NOMO-1 treated with DMSO at 0.1 percent for 48 hours (cell line): ENCODE measurements around the gene RAVER2.

Experiments
- DNase-seq: peaks from one replicate; lab custom pipeline; 2025; ENCODE audit not compliant: unreplicated experiment; lab: John Stamatoyannopoulos, UW

RAVER2 gene

DNA sequence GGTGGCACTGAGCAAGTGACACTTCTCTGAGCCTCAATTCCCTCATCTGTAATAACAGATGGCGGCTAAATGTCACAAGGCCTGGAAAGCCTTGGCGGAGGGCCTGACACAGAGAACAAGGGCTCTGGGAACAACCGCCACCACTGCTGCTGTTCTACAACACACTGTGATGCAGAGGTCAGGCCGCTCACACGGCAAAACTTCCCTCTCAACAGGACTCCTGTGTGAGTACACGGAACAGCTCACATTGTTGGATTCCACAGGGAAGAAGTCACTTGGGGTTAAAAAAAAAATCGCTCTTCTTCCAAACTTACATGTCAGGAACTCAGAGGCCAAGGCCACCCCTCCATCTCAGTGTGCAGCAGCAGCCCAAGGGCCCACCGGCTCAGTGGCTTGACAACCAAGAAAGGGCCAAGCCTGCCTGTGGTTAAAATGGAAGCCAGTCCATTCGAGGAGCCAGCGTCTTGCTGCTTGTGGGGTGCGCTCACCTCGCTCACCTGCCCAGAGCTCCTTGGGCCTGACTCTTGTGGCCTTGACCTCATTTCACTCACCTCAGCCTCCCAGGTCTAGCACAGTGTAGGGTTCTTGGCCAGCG lies 101.1 kb downstream of the RAVER2 start:
- DNase-seq = no peak

DNA sequence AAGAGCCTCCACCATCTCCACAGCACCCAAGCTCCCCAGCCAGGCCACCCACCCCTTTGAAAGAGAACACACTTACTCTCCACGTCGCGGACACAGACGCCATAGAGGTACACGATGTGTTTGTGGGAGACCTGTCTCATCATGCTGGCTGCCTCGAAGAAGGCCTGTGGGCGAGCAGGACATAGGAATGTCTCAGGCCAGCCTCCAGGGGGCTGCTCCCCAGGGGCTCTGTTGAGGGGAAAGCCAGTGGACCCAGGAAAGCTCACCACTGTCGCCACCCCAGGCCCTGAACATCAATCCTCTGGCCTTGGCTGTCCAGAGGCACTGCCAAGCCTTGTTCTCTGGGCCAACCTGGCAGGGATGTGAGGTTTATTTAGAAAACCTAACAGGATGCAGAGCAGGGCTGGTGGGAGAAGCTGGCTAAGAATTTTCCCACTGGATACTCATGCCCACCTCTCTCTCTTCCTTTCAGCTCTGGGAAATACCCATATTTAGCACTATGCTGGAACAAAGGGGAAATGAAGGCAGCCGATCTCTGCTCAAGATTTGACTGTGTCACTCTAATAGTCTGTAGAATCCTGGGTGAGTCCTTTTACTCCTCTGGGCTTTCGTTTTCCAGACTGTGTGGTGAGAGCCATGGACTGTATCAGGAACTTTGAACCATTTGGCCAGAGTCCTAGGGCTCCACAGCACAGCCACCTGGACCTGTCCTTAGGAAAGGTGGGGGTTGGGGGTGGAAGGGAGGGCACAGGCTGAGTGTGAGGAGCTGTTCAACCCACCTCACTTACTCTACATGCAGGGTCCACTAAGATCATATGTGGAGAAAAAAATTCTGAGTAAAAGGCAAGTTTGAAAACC lies 101.9 kb downstream of the RAVER2 start:
- DNase-seq = no peak

- DNase-seq = no peak
These were observed 102.8 kb downstream of the RAVER2 start for GRCh38 chr1:64847666-64848065.

DNA sequence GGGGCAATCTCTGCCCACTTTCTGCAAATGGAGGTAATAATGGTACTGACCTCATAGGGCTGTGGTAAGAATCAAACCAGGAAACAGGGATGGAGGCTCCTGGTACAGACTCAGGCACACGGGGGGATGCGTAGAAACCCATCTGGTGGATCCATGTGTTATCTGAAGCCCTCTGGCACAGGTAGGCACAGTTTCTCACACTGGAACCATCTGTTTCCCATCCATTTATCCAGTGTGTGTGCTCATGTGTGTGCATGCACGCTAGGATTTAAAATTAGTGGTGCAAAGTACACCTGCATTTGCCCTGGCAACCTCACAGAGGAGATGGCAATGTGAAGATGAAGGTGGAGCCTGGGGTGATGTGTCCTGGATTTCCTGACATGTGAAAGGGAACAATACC lies 103.3 kb downstream of the RAVER2 start:
- DNase-seq = no peak

DNA sequence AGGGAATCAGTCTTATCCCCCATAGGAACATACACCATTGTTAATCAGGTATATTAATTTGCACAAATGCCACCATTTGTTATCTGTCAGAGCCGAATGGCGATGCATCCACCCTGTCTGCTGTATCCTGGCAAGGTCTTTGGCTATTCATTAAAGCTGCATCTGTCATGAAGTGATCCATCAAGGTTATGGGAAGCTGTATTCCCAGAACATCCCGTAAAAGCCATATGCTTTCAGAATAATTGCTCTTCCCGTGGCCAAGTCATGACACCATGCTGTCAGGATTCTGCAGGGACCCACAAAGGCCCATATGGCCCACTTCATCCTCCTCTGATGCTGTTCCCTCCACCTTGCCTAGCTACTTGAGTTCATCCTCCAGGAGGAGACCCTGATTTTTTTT lies 103.9 kb downstream of the RAVER2 start:
- no peak for DNase-seq

- no peak for DNase-seq
These were observed 105.1 kb downstream of the RAVER2 start for GRCh38 chr1:64849942-64850341.

DNA sequence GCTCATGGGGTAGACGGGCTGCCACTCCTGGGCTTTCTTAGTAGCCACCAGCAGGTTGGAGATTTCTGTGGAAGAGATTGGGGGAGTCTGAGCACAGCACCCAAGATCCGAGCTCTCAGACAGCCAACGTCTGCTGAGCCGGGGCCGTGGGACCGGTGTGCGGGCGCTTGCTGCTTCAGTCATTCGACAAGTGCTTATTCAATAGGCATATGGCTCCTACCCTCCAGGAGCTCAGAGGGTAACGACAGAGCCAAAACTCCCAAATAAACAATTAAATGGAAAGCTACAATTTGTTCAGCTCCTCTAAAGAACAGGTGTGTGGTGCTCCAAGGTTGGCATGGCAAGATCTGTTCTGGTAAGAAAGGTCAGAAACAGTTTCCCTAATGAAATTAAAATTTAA lies 106.0 kb downstream of the RAVER2 start:
- DNase-seq = no peak

GRCh38 chr1:64851664-64852063 lies 106.8 kb downstream of the RAVER2 start:
- no peak for DNase-seq

GRCh38 chr1:64854674-64855073 lies 109.8 kb downstream of the RAVER2 start:
- DNase-seq = no peak

DNA sequence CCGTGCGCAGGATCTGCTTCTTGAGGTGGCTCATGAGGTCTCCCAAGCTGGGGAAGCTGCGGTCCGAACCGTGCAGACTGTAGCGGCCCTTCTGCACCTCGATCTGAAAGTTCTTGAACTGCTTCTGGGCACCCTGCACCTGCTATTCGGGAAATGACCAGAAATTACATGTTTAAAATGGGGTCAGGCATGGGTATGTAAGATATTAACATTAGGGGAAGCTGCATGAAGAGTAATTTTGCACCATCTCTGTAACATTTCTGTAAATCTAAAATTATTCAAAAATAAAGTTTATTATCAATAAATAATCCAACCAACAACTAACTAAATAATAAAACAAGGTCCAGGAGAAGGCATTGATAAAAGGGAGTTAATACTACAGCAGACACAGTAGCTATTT lies 110.7 kb downstream of the RAVER2 start:
- DNase-seq = no peak

DNA sequence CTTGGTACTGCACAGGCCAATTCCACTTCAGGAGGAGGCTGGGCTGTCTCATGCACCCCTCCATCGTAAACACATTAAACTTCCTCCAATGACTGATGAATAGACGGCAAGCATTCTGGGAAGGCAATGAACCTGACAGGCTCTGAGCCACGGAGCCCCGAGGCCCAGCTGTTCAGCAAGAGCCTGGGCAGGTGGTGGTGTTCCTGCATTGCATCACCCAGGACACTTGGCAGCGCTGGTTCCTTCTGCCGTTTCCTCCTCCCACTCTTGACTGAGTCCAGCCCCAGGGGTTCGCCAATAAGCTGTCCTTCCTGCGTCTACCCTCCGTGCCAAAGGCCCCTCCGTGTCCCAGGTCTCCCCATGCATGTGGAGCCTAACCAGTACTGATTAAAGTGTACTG lies 111.7 kb downstream of the RAVER2 start:
- no peak for DNase-seq

DNA sequence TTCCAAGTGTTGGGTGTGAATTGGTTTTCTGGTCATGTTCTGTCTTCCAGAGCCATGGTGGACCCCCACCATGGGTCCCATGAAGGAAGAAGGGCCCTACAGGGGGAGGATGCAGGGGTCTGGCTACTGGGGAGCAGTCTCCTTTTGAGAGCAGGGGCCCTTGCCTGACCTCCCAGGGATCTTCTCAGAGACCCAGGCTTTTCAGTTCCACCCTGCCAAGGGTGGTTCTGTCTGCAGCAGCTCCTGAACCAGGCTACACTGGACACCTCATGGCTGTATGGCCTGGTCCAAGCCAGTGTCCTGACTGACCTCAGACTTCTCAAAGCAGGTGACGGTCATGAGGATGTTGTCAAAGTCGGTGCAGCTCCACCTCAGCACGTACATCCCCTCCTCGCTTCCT lies 112.5 kb downstream of the RAVER2 start:
- no peak for DNase-seq

DNA sequence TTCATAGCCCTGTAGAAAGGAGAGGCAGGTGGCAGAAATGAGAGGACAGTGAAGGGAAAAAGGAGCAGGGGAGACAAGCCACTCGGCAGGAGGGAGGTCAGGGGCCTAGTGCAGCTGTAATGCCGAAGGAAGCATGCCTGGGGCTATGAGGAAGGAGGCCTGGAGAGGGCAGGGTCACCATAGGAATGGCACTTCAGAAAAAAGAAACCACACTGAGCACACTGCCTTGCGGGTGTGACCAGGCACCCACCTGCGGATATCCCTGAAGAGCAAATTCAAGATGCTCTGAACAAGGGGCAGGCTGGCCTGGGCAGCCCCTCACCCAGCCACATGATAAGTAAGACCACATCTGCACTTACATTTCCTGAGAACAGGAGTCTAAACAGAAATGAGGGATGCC lies 116.7 kb downstream of the RAVER2 start:
- DNase-seq = no peak

- peak; percentile 98 for DNase-seq
These were observed 119.4 kb downstream of the RAVER2 start for GRCh38 chr1:64864018-64864940.

DNA sequence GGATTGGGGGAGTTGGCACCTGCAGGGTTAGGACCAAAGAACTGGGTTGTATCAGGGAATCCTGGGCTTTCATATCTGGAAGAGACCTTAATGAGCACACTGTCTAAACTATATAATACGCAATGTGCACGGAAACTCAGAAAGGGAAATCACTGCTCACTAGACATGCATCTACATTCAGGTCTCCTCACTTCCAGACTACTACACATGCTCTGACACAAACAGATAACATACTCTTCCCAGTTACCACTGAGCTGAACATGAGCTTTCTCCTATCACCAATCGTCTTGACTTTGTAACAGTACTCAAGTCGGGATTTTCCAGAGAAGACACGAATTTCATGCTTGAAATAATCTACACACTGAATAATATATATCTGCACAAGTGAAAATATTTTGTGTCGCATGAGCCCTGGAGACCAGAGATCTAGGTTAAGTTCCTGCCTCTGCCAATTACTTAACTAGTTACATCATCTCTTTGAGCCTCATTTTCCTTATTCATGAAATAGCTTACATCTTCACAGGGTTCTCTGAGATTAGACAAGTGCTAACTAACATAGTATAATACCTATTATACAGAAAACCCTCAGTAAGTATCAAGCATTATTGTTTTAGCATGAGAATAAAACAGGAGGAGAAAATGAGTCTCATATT lies 120.4 kb downstream of the RAVER2 start:
- DNase-seq = no peak

DNA sequence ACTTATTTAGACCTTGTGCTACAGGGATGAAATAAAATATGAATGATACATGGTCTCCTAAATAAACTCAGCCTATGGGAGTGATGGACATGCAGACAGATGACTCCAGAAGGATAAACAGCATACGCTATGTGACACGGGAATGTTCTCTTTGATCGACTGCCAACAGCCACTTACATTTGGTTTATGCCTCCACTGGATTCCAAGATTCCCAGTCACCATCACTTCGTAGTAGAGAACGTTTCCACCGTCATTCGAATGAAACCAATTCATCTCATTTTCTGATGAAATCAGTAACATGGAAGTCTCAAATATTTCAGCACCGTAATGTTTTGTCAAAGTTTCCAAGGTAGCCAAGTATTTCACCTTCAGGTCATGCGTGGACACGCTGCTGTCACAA lies 121.8 kb downstream of the RAVER2 start:
- no peak for DNase-seq

DNA sequence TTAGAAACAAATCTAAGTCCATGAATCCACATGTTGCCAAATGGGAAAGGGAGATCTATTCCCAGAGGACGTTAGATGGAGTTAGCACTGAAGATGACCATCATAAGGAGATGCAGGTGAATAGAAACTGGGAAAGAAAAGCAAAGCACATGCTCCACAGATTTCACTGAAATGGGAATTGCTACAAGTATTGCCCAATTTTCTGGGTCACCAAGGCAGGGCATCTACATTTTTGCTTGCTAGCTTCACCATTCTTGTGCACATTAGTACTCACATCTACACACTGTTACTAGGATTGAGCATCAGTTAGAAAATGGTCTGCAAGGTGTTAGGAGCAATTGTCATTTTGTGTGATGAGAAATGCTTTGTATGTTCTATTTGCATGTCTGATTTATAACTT lies 122.4 kb downstream of the RAVER2 start:
- DNase-seq = no peak

- no peak for DNase-seq
These were observed 126.4 kb downstream of the RAVER2 start for GRCh38 chr1:64871256-64871655.

DNA sequence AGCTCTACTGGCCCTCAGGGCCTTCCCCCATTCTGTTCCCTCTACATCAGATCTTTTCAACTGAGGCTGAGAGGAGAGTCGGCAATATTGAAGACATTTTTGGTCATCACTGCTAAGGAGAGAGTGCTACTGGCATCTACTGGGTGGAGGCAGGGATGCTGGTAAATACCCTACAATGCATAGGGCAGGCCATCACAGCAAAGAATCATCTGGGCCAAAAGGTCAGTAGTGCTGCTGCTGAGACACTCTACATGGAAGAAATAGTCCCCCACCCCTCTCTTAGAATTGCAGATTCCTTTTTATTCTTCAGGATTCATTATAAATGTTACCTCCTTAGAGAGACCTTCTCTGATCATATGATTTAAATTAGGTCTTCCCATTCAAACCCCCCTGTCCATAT lies 127.2 kb downstream of the RAVER2 start:
- no peak for DNase-seq

DNA sequence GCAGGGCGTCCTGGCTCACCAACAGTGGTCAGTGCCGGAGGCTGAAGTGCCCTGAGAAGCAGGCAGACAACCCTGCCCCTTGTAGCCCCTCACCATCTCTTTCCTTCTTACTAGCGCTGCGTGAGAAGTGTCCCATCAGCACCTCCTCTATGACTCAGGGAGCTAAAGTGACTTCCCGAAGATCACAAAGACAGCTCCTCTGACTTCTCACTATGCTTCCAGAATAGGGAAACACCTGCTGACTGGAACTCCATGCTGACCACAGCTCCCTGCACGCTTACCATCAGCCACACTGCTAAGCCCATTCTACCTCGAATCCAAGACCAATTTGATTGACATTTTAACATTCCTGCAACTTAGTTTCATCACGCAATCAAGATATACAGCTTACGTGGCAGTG lies 128.7 kb downstream of the RAVER2 start:
- no peak for DNase-seq

DNA sequence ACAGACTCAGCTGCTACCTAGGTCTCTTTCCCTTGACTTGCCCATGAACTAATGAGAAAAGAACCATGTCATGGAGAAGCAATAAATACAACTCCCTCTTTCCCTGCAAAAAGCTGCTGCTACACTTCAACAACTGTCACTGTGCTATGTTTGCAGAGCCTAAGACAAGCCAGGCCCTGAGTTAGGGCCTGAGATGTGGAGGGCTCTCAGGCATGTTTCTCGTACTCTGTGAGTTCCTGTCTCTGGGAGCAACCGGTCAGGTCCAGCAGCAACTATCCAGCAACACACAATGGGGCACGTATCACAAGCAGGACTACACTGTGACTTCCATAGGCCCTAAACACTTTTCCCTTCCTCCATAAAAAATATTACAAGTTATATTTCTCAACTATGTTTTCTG lies 129.8 kb downstream of the RAVER2 start:
- no peak for DNase-seq
